GM23338 (cell line): Measurements from ENCODE around the gene VAMP8. TPM values are rescaled to one million over a fixed set of nuclear protein-coding genes. Genes with fewer than 3 reads are reported as not detected.

Source experiments
- ATAC-seq: fragments of 200-7000 bp; cut with Tn5 transposase; 3 replicates; pipeline ENCODE4 v1.9.1; 2020
- DNase-seq: peaks from one replicate; pipeline ENCODE4 v3.0.0-alpha.2; 2015; ENCODE audit warnings: low spot score
- H2AFZ ChIP-seq: fragments of 200-600 bp; sonication (generic); 2 replicates; pipeline ENCODE4 v1.8.0; 2016; ENCODE audit warnings: antibody characterized with exemption, mild to moderate bottlenecking, moderate library complexity
- H3F3A ChIP-seq: fragments of 200-600 bp; sonication (generic); replicated peaks from 2 replicates; pipeline ENCODE4 v1.8.0; 2017; ENCODE audit warnings: antibody characterized with exemption, mixed run types, low read depth
- H3K27ac ChIP-seq: fragments of 200-600 bp; sonication (generic); 2 replicates; pipeline ENCODE4 v1.6.1; 2016; ENCODE audit warnings: low read depth
- H3K27me3 ChIP-seq: fragments of 200-600 bp; sonication (generic); 2 replicates; pipeline ENCODE4 v1.8.0; 2016; ENCODE audit warnings: mild to moderate bottlenecking, mixed run types, moderate library complexity; ENCODE audit not compliant: insufficient read depth
- H3K36me3 ChIP-seq: fragments of 200-600 bp; sonication (generic); 2 replicates; pipeline ENCODE4 v1.8.0; 2016; ENCODE audit warnings: mild to moderate bottlenecking; ENCODE audit not compliant: insufficient read depth
- H3K4me1 ChIP-seq: fragments of 200-600 bp; sonication (generic); 2 replicates; pipeline ENCODE4 v1.8.0; 2016; ENCODE audit warnings: mild to moderate bottlenecking, moderate library complexity; ENCODE audit not compliant: insufficient read depth
- H3K4me2 ChIP-seq: fragments of 200-600 bp; sonication (generic); 2 replicates; pipeline ENCODE4 v1.7.1; 2017; ENCODE audit warnings: mixed run types
- H3K4me3 ChIP-seq: fragments of 200-600 bp; sonication (generic); 2 replicates; pipeline ENCODE4 v1.6.1; 2016; ENCODE audit warnings: mixed run types
- H3K79me2 ChIP-seq: fragments of 200-600 bp; sonication (generic); replicated peaks from 2 replicates; pipeline ENCODE4 v1.8.0; 2017; ENCODE audit warnings: mild to moderate bottlenecking; ENCODE audit not compliant: insufficient read depth
- H3K9me2 ChIP-seq: fragments of 200-600 bp; sonication (generic); 2 replicates; pipeline ENCODE4 v1.8.0; 2017; ENCODE audit not compliant: insufficient read depth
- H4K20me1 ChIP-seq: fragments of 200-600 bp; sonication (generic); replicated peaks from 2 replicates; pipeline ENCODE4 v1.8.0; 2017; ENCODE audit warnings: mild to moderate bottlenecking; ENCODE audit not compliant: insufficient read depth
- H3K27ac Mint-ChIP-seq: 2 replicates; pipeline ENCODE4 v1.8.0; 2020; ENCODE audit warnings: inconsistent platforms, mild to moderate bottlenecking, moderate library complexity, mixed read lengths
- H3K27me3 Mint-ChIP-seq: 3 replicates; pipeline ENCODE4 v1.8.0; 2022; ENCODE audit warnings: low read depth, mild to moderate bottlenecking, moderate library complexity, mixed read lengths, inconsistent platforms; ENCODE audit not compliant: insufficient read depth, poor library complexity
- H3K36me3 Mint-ChIP-seq: 3 replicates; pipeline ENCODE4 v1.8.0; 2021; ENCODE audit warnings: low read depth, mild to moderate bottlenecking, inconsistent platforms, moderate library complexity, mixed read lengths
- H3K4me1 Mint-ChIP-seq: 3 replicates; pipeline ENCODE4 v1.8.0; 2020; ENCODE audit warnings: mild to moderate bottlenecking, inconsistent platforms, mixed read lengths
- H3K4me3 Mint-ChIP-seq: 3 replicates; pipeline ENCODE4 v1.8.0; 2021; ENCODE audit warnings: moderate library complexity, mild to moderate bottlenecking, inconsistent platforms, mixed read lengths
- H3K9me3 Mint-ChIP-seq: 3 replicates; pipeline ENCODE4 v1.8.0; 2020; ENCODE audit warnings: moderate library complexity, mild to moderate bottlenecking, inconsistent platforms, mixed read lengths
- EZH2 ChIP-seq: fragments of 200-600 bp; sonication (generic); IDR thresholded peaks from one replicate; pipeline ENCODE4 v1.8.0; 2017; ENCODE audit warnings: antibody characterized with exemption, mild to moderate bottlenecking, low read depth; ENCODE audit not compliant: unreplicated experiment
- NANOG ChIP-seq: IDR thresholded peaks from 2 replicates; pipeline ENCODE4 v1.6.1; 2016; ENCODE audit warnings: antibody characterized with exemption, borderline replicate concordance
- POLR2AphosphoS5 ChIP-seq: IDR thresholded peaks from 2 replicates; pipeline ENCODE4 v1.6.1; 2016; ENCODE audit warnings: antibody characterized with exemption, low read depth
- STAT1 ChIP-seq: IDR thresholded peaks from one replicate; pipeline ENCODE4 v1.6.1; 2016; ENCODE audit warnings: antibody characterized with exemption; ENCODE audit not compliant: unreplicated experiment
- ZNF331 ChIP-seq: fragments of 250-450 bp; sonication (Bioruptor Pico); IDR thresholded peaks from 2 replicates; pipeline ENCODE4 v1.5.0; 2020; ENCODE audit warnings: low read depth, mild to moderate bottlenecking, moderate library complexity
- polyA plus RNA-seq: library from polyadenylated mRNA; unstranded; fragments of >200 nt; fragmentation: Nextera tagmentation; extraction: Ambion mirVana; gene quantifications from 2 replicates; pipeline ENCODE4 v1.2.1, GENCODE V29; 2016
- total RNA-seq: library from RNA; depleted of rRNA; stranded (reverse); fragments of >200 nt; shearing (Covaris generic); gene quantifications from 2 replicates; pipeline ENCODE4 v1.2.3, GENCODE V29; 2014
- TF ChIP-seq, protein P1 (sequence below): IDR thresholded peaks from one replicate; pipeline ENCODE4 v1.6.1; 2018; ENCODE audit warnings: antibody characterized with exemption; ENCODE audit not compliant: unreplicated experiment
- TF ChIP-seq, protein P2 (sequence below): fragments of 250-450 bp; sonication (Bioruptor Pico); IDR thresholded peaks from 2 replicates; pipeline ENCODE4 v1.5.0; 2020; ENCODE audit warnings: mild to moderate bottlenecking, moderate library complexity
- TF ChIP-seq, protein P3 (sequence below): IDR thresholded peaks from 2 replicates; pipeline ENCODE4 v1.6.1; 2016; ENCODE audit warnings: antibody characterized with exemption

The VAMP8 gene
- total and polyA plus RNA-seq, 2 experiments from 2014 or later = 16.3 to 71.7 TPM

DNA sequence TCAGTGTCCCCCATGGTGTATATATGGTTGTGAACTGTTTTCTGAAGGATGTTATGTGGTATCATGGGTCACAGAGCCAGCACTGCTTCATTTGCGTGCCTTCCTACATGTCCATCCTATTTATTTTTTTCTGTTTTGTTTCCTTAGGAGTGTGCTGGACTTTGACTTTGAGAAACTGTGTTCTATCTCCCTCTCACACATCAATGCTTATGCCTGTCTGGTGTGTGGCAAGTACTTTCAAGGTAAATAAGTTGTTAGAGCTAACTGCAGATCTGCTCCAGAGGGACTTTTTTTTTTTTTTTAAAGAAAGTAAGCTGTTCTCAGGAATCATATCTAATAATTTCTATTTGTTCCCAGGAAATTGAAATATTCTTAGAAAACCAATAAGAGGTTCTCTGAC, 44.0 kb downstream of the VAMP8 start (continued):
- TF ChIP-seq, protein P1, sequence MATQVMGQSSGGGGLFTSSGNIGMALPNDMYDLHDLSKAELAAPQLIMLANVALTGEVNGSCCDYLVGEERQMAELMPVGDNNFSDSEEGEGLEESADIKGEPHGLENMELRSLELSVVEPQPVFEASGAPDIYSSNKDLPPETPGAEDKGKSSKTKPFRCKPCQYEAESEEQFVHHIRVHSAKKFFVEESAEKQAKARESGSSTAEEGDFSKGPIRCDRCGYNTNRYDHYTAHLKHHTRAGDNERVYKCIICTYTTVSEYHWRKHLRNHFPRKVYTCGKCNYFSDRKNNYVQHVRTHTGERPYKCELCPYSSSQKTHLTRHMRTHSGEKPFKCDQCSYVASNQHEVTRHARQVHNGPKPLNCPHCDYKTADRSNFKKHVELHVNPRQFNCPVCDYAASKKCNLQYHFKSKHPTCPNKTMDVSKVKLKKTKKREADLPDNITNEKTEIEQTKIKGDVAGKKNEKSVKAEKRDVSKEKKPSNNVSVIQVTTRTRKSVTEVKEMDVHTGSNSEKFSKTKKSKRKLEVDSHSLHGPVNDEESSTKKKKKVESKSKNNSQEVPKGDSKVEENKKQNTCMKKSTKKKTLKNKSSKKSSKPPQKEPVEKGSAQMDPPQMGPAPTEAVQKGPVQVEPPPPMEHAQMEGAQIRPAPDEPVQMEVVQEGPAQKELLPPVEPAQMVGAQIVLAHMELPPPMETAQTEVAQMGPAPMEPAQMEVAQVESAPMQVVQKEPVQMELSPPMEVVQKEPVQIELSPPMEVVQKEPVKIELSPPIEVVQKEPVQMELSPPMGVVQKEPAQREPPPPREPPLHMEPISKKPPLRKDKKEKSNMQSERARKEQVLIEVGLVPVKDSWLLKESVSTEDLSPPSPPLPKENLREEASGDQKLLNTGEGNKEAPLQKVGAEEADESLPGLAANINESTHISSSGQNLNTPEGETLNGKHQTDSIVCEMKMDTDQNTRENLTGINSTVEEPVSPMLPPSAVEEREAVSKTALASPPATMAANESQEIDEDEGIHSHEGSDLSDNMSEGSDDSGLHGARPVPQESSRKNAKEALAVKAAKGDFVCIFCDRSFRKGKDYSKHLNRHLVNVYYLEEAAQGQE = no peak
- TF ChIP-seq, protein P2, sequence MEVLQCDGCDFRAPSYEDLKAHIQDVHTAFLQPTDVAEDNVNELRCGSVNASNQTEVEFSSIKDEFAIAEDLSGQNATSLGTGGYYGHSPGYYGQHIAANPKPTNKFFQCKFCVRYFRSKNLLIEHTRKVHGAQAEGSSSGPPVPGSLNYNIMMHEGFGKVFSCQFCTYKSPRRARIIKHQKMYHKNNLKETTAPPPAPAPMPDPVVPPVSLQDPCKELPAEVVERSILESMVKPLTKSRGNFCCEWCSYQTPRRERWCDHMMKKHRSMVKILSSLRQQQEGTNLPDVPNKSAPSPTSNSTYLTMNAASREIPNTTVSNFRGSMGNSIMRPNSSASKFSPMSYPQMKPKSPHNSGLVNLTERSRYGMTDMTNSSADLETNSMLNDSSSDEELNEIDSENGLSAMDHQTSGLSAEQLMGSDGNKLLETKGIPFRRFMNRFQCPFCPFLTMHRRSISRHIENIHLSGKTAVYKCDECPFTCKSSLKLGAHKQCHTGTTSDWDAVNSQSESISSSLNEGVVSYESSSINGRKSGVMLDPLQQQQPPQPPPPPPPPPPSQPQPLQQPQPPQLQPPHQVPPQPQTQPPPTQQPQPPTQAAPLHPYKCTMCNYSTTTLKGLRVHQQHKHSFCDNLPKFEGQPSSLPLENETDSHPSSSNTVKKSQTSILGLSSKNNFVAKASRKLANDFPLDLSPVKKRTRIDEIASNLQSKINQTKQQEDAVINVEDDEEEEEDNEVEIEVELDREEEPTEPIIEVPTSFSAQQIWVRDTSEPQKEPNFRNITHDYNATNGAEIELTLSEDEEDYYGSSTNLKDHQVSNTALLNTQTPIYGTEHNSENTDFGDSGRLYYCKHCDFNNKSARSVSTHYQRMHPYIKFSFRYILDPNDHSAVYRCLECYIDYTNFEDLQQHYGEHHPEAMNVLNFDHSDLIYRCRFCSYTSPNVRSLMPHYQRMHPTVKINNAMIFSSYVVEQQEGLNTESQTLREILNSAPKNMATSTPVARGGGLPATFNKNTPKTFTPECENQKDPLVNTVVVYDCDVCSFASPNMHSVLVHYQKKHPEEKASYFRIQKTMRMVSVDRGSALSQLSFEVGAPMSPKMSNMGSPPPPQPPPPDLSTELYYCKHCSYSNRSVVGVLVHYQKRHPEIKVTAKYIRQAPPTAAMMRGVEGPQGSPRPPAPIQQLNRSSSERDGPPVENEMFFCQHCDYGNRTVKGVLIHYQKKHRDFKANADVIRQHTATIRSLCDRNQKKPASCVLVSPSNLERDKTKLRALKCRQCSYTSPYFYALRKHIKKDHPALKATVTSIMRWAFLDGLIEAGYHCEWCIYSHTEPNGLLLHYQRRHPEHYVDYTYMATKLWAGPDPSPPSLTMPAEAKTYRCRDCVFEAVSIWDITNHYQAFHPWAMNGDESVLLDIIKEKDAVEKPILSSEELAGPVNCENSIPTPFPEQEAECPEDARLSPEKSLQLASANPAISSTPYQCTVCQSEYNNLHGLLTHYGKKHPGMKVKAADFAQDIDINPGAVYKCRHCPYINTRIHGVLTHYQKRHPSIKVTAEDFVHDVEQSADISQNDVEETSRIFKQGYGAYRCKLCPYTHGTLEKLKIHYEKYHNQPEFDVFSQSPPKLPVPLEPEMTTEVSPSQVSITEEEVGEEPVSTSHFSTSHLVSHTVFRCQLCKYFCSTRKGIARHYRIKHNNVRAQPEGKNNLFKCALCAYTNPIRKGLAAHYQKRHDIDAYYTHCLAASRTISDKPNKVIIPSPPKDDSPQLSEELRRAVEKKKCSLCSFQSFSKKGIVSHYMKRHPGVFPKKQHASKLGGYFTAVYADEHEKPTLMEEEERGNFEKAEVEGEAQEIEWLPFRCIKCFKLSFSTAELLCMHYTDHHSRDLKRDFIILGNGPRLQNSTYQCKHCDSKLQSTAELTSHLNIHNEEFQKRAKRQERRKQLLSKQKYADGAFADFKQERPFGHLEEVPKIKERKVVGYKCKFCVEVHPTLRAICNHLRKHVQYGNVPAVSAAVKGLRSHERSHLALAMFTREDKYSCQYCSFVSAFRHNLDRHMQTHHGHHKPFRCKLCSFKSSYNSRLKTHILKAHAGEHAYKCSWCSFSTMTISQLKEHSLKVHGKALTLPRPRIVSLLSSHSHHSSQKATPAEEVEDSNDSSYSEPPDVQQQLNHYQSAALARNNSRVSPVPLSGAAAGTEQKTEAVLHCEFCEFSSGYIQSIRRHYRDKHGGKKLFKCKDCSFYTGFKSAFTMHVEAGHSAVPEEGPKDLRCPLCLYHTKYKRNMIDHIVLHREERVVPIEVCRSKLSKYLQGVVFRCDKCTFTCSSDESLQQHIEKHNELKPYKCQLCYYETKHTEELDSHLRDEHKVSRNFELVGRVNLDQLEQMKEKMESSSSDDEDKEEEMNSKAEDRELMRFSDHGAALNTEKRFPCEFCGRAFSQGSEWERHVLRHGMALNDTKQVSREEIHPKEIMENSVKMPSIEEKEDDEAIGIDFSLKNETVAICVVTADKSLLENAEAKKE (CRISPR knock-in tag) = no peak
- TF ChIP-seq POLR2AphosphoS5 = no peak
- no peak for TF ChIP-seq NANOG
- no peak for TF ChIP-seq EZH2

DNA sequence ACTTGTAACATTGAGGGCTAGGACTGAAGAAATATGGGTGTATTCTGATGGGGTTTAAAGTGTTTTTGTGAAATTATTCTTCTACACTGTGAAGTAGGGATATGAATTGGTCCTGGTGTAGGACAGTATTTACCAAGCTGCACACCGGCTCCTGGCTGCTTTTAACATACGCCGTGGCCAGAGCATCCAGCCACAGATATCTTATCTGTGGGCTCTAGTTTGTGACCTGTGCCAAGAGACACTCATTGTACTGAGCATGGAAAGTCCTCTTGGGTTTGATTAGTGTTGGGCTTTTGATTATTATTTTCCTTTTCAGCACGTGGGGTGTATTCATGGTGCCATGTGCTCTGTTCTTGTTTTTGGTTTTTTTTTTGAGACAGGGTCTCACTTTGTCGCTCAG, 46.6 kb downstream of the VAMP8 start:
- Histone ChIP-seq H3K79me2 (peaks cover 32% of the 10 kb centered on the region), H3K27ac (no peak overlapping the region), H3K4me2 (no peak overlapping the region), H3K9me2 (no peaks in the 10 kb centered on the region), H3K4me3 (no peak overlapping the region), H3K27me3 (no peaks in the 10 kb centered on the region), H2AFZ (no peak overlapping the region), H3K36me3 (peaks cover 98% of the 10 kb centered on the region), H3F3A (no peaks in the 10 kb centered on the region; the same call in 1 of the 2 replicates), H3K4me1 (no peaks in the 10 kb centered on the region), H4K20me1 (peaks cover 27% of the 10 kb centered on the region)
- Mint-ChIP-seq H3K4me1 (no peaks in the 10 kb centered on the region), H3K27ac (no peak overlapping the region), H3K9me3 (no peaks in the 10 kb centered on the region), H3K36me3 (peaks cover 74% of the 10 kb centered on the region), H3K4me3 (no peak overlapping the region), H3K27me3 (peaks cover 7% of the 10 kb centered on the region)
- no peak for DNase-seq
- TF ChIP-seq, protein P1 = no peak
- TF ChIP-seq NANOG = no peak
- TF ChIP-seq, protein P3, sequence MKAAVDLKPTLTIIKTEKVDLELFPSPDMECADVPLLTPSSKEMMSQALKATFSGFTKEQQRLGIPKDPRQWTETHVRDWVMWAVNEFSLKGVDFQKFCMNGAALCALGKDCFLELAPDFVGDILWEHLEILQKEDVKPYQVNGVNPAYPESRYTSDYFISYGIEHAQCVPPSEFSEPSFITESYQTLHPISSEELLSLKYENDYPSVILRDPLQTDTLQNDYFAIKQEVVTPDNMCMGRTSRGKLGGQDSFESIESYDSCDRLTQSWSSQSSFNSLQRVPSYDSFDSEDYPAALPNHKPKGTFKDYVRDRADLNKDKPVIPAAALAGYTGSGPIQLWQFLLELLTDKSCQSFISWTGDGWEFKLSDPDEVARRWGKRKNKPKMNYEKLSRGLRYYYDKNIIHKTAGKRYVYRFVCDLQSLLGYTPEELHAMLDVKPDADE = no peak
- TF ChIP-seq POLR2AphosphoS5 = no peak
- no peak for TF ChIP-seq STAT1
- TF ChIP-seq ZNF331 = no peak
- no peak for ATAC-seq
